B cell (primary cell): Measurements from ENCODE around the gene TRPC4AP. TPM values are rescaled to one million over a fixed set of nuclear protein-coding genes. Genes with fewer than 3 reads are reported as not detected.

Experiments used
- ATAC-seq: fragments of 200-7000 bp; cut with Tn5 transposase; one replicate; pipeline ENCODE4 v1.10.0; 2021; ENCODE audit warnings: low read depth, mild to moderate bottlenecking, moderate number of reproducible peaks, moderate library complexity
- CTCF ChIA-PET: fragments of 350-600 bp; sonication (Branson Sonifier 250); formaldehyde crosslinking; loops from one replicate; lab custom pipeline; 2021; ENCODE audit warnings: antibody characterized with exemption, inconsistent platforms; lab: Charles Lee
- POLR2A ChIA-PET: fragments of 350-600 bp; sonication (Branson Sonifier 250); formaldehyde crosslinking; loops from one replicate; lab custom pipeline; 2021; ENCODE audit warnings: antibody characterized with exemption; lab: Charles Lee
- DNase-seq: peaks from one replicate; pipeline ENCODE4 v3.0.0; 2013
- H2AFZ ChIP-seq: 2 replicates; pipeline ENCODE4 v1.6.1; 2012; ENCODE audit warnings: mild to moderate bottlenecking, low read depth, low read length; ENCODE audit not compliant: insufficient read depth, poor library complexity, severe bottlenecking
- H3K27ac ChIP-seq, 2 donors: 1 replicate in 1 of 2; 2 replicates in 1 of 2; pipeline ENCODE4 v1.5.1; 2012 to 2013; ENCODE audit warnings: low read length in 2 of 2, mild to moderate bottlenecking in 2 of 2, moderate library complexity in 1 of 2
- H3K27me3 ChIP-seq, 4 experiments: fragments of 200-600 bp in 1 of 4; sonication (generic) in 1 of 4; replicated peaks in 1 of 4; 1 replicate in 2 of 4; 2 replicates in 2 of 4; pipeline versions ENCODE4 v1.6.1 to v1.7.0; 2013 to 2016; ENCODE audit warnings: low read length in 3 of 4, mild to moderate bottlenecking in 2 of 4, mixed read lengths in 1 of 4, moderate library complexity in 1 of 4; ENCODE audit not compliant: insufficient read depth in 4 of 4, control insufficient read depth in 3 of 4; ENCODE audit errors: control extremely low read depth in 1 of 4
- H3K36me3 ChIP-seq, 2 experiments: replicated peaks in 1 of 2; 1 replicate in 1 of 2; 2 replicates in 1 of 2; pipeline versions ENCODE4 v1.6.1 to v1.7.1; 2013; ENCODE audit warnings: low read length in 1 of 2; ENCODE audit not compliant: insufficient read depth in 2 of 2, control insufficient read depth in 1 of 2; ENCODE audit errors: control extremely low read depth in 1 of 2, extremely low read depth in 1 of 2
- H3K4me1 ChIP-seq, 2 donors: fragments of 200-600 bp in 1 of 2; sonication (generic) in 1 of 2; 1 replicate in 1 of 2; 2 replicates in 1 of 2; pipeline versions ENCODE4 v1.5.1 to v1.6.1; 2013 to 2017; ENCODE audit warnings: low read length in 2 of 2; ENCODE audit not compliant: control insufficient read depth in 2 of 2, insufficient read depth in 2 of 2
- H3K4me2 ChIP-seq: replicated peaks from 2 replicates; pipeline ENCODE3; 2012; ENCODE audit warnings: mild to moderate bottlenecking, low read depth, low read length; ENCODE audit not compliant: poor library complexity, severe bottlenecking
- H3K4me3 ChIP-seq, 5 experiments: fragments of 200-600 bp in 1 of 5; sonication (generic) in 1 of 5; 1 replicate in 3 of 5; 2 replicates in 2 of 5; pipeline versions ENCODE4 v1.5.1 to v1.7.0; 2011 to 2016; ENCODE audit warnings: low read length in 4 of 5, mild to moderate bottlenecking in 4 of 5, low read depth in 2 of 5, control low read depth in 1 of 5, moderate library complexity in 1 of 5; ENCODE audit not compliant: insufficient read depth in 1 of 5; ENCODE audit errors: control extremely low read depth in 1 of 5, extremely low read depth in 1 of 5
- H3K79me2 ChIP-seq: fragments of 200-600 bp; sonication (generic); one replicate; pipeline ENCODE4 v1.6.0; 2016; ENCODE audit warnings: low read length; ENCODE audit not compliant: control insufficient read depth, insufficient read depth
- H3K9ac ChIP-seq: fragments of 200-600 bp; sonication (generic); 2 replicates; pipeline ENCODE4 v1.6.1; 2017; ENCODE audit warnings: mild to moderate bottlenecking, low read length, moderate library complexity
- H3K9me3 ChIP-seq, 3 donors: one replicate each; pipeline versions ENCODE4 v1.6.1 to v1.7.1; 2013; ENCODE audit warnings: low read length in 2 of 3; ENCODE audit not compliant: control insufficient read depth in 2 of 3, insufficient read depth in 1 of 3; ENCODE audit errors: control extremely low read depth in 1 of 3
- H4K20me1 ChIP-seq: 2 replicates; pipeline ENCODE4 v1.6.0; 2012; ENCODE audit warnings: mild to moderate bottlenecking, low read length; ENCODE audit not compliant: insufficient read depth, control insufficient read depth, poor library complexity, severe bottlenecking
- H3K27ac Mint-ChIP-seq: one replicate; pipeline ENCODE4 v1.8.0; 2021; ENCODE audit warnings: mixed read lengths
- H3K27me3 Mint-ChIP-seq: one replicate; pipeline ENCODE4 v1.8.0; 2021; ENCODE audit warnings: mixed read lengths
- H3K4me1 Mint-ChIP-seq: one replicate; pipeline ENCODE4 v1.8.0; 2021; ENCODE audit warnings: mixed read lengths
- H3K4me3 Mint-ChIP-seq: one replicate; pipeline ENCODE4 v1.8.0; 2021; ENCODE audit warnings: mixed read lengths
- H3K9me3 Mint-ChIP-seq: one replicate; pipeline ENCODE4 v1.8.0; 2022; ENCODE audit warnings: mixed read lengths; ENCODE audit not compliant: insufficient read depth
- CTCF ChIP-seq: fragments of 200-600 bp; IDR thresholded peaks from one replicate; pipeline ENCODE4 v1.8.0; 2022; ENCODE audit warnings: antibody characterized with exemption, mild to moderate bottlenecking
- EZH2 ChIP-seq: IDR thresholded peaks from 2 replicates; pipeline ENCODE4 v1.6.1; 2012; ENCODE audit warnings: borderline replicate concordance, low read depth, mild to moderate bottlenecking, moderate library complexity, low read length; ENCODE audit not compliant: insufficient read depth, poor library complexity, severe bottlenecking
- WGBS: methylation state at CpG from one replicate; pipeline ENCODE4 v1.1.5; 2013; ENCODE audit warnings: missing lambda C conversion rate; ENCODE audit not compliant: insufficient coverage; 5-methylcytosine and 5-hydroxymethylcytosine counted together
- intact Hi-C: fragments of 100-400 bp; cut with micrococcal nuclease; formaldehyde crosslinking; loops from one replicate; pipeline ENCODE4 v1.10.0; 2022
- polyA plus RNA-seq: library from polyadenylated mRNA; depleted of rRNA; stranded (reverse); fragments of >200 nt; gene quantifications from 2 replicates; pipeline ENCODE4 v1.2.3, GENCODE V29; 2012
- small RNA-seq: library from RNA; depleted of rRNA; stranded (forward); fragments of <200 nt; gene quantifications from one replicate; pipeline ENCODE3, GENCODE V24; 2012; ENCODE audit warnings: low replicate concordance, low read depth; ENCODE audit not compliant: insufficient read length
- total RNA-seq, 2 donors: library from RNA; stranded (reverse); fragments of 120-200 nt in 1 of 2; gene quantifications; 1 replicate in 1 of 2; 2 replicates in 1 of 2; pipeline versions ENCODE4 v1.2.3 to v1.2.4, GENCODE V29; 2013 to 2022

The TRPC4AP gene
- total and polyA plus RNA-seq, 2 donors (not counting 1 experiment from before 2014, with no cell fraction given), result 62.5 to 73.2 TPM

DNA sequence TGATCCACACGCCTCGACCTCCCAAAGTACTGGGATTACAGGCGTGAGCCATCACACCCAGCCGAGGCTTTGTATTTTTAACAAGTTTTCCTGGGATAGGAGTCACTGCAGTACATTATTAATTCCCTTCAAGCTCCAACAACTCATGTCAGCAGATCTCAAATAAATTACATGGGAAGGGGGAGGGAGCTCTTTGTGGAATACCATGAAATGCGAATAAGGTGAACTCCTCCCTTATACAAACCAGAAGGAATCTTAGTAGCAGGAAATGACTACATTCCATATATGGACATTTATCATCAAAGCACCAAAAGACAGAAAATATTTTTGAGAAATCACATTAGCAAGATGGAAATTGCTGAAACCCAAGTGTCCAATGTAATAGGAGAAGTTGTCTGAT is 139.9 kb downstream of the TRPC4AP start:
- no peaks in the 10 kb centered on the region for H3K79me2 ChIP-seq
- peaks cover 25% of the 10 kb centered on the region for H3K4me1 Mint-ChIP-seq
- POLR2A ChIA-PET, result no interaction called here
- CTCF ChIA-PET, result interaction anchor here (0.6 to 1.3 kb wide), 2 partner anchors 80 to 149 kb away, joined by 3 read pairs; partner anchors contain the start of gene GGT7
- no peaks in the 10 kb centered on the region for H3K9me3 Mint-ChIP-seq
- no peaks in the 10 kb centered on the region for H4K20me1 ChIP-seq
- H3K9me3 ChIP-seq, result no peaks in the 10 kb centered on the region
- H3K27ac Mint-ChIP-seq, result no peak overlapping the region
- H3K4me1 ChIP-seq, result peaks cover 5 to 16% of the 10 kb centered on the region in 2 donors
- DNase-seq, result no peak
- H3K27ac ChIP-seq, result no peak overlapping the region
- intact Hi-C loops, result no loop called here
- ATAC-seq, result no peak
- no peak overlapping the region for H3K4me2 ChIP-seq
- TF ChIP-seq EZH2 (no peak), CTCF (no peak)
- WGBS, result 97% methylated on average over 4 of the region's 5 CpGs
- H3K36me3 ChIP-seq, result peaks cover 1 to 6% of the 10 kb centered on the region in 2 experiments
- H3K27me3 ChIP-seq, result no peaks in the 10 kb centered on the region
- no peak overlapping the region for H2AFZ ChIP-seq
- H3K9ac ChIP-seq, result no peak overlapping the region
- H3K27me3 Mint-ChIP-seq, result no peaks in the 10 kb centered on the region
- no peak overlapping the region for H3K4me3 Mint-ChIP-seq
- no peak overlapping the region for H3K4me3 ChIP-seq

Small RNA genes lying within 50 kb of the gene (small RNA-seq; reads per million reads assigned to genes)
- gene MIR499A (5.3 reads per million, percentile 70 among the genes with 10 or more reads in this experiment), gene RF00275 (not detected), gene RNU6-407P (not detected)

Other genes starting within 250 kb of the TRPC4AP start
- 26.8 and 28.6 TPM in 2 replicates for gene GGT7, start 220.0 kb downstream of the TRPC4AP start, total RNA-seq
- 29.0 and 31.9 TPM in 2 replicates for gene GGT7, start 220.0 kb downstream of the TRPC4AP start, polyA plus RNA-seq
- 14.7 and 22.1 TPM in 2 replicates for gene ACSS2, start 216.2 kb downstream of the TRPC4AP start, total RNA-seq
- 10.5 and 11.6 TPM in 2 replicates for gene ACSS2, start 216.2 kb downstream of the TRPC4AP start, polyA plus RNA-seq
- gene GSS, start 137.0 kb downstream of the TRPC4AP start, total RNA-seq, result 22.0 and 22.5 TPM in 2 replicates
- 28.6 and 29.7 TPM in 2 replicates for gene GSS, start 137.0 kb downstream of the TRPC4AP start, polyA plus RNA-seq
- gene MYH7B, start 136.9 kb downstream of the TRPC4AP start, total RNA-seq, result 0.66 and 0.79 TPM in 2 replicates
- 1.2 and 1.4 TPM in 2 replicates for gene MYH7B, start 136.9 kb downstream of the TRPC4AP start, polyA plus RNA-seq
- gene EDEM2, start 54.5 kb upstream of the TRPC4AP start, total RNA-seq, result 28.1 and 28.6 TPM in 2 replicates
- 29.6 and 30.4 TPM in 2 replicates for gene EDEM2, start 54.5 kb upstream of the TRPC4AP start, polyA plus RNA-seq
- gene PROCR, start 79.3 kb upstream of the TRPC4AP start, total RNA-seq, result 0.57 TPM in 1 of 2 replicates, not detected in the other
- 0.30 and 0.61 TPM in 2 replicates for gene PROCR, start 79.3 kb upstream of the TRPC4AP start, polyA plus RNA-seq
- not detected in 2 replicates for gene MMP24, start 133.9 kb upstream of the TRPC4AP start, total RNA-seq
- not detected in 2 replicates for gene MMP24, start 133.9 kb upstream of the TRPC4AP start, polyA plus RNA-seq
- 57.0 and 66.9 TPM in 2 replicates for gene MMP24OS, start 185.3 kb upstream of the TRPC4AP start, total RNA-seq
- gene MMP24OS, start 185.3 kb upstream of the TRPC4AP start, polyA plus RNA-seq, result 31.5 and 36.3 TPM in 2 replicates
- 74.0 and 81.2 TPM in 2 replicates for gene EIF6, start 192.0 kb upstream of the TRPC4AP start, total RNA-seq
- gene EIF6, start 192.0 kb upstream of the TRPC4AP start, polyA plus RNA-seq, result 54.2 and 74.1 TPM in 2 replicates
- gene FAM83C, start 199.6 kb upstream of the TRPC4AP start, total RNA-seq, result not detected in 2 replicates
- not detected in 2 replicates for gene FAM83C, start 199.6 kb upstream of the TRPC4AP start, polyA plus RNA-seq